ACHN (cell line): ENCODE results near the gene NYAP1.
"Not testable (repeated sequence)": the region's sequence is repeated elsewhere in the genome, so short reads cannot be mapped to it uniquely, and the experiment has no call there.

Experiments
- DNase-seq: peaks from one replicate; pipeline ENCODE4 v3.0.0-alpha.2; 2015
- in situ Hi-C: cut with HindIII; loops from 2 replicates; pipeline ENCODE4 v1.10.0; 2017; ENCODE audit warnings: low sequenced_read_pairs, low pct_ligation_motif_present, low pct_unique_long_range_greater_than_20kb

NYAP1 gene

GRCh38 chr7:100493476-100494264 lies 9.9 kb downstream of the NYAP1 start:
- in situ Hi-C loops: no loop called here
- DNase-seq: peak; percentile 49

- no peak for DNase-seq
- in situ Hi-C loops: no loop called here
Observed at GRCh38 chr7:100496509-100496908, 12.8 kb downstream of the NYAP1 start.

GRCh38 chr7:100500743-100501142 lies 17.0 kb downstream of the NYAP1 start:
- DNase-seq, in situ Hi-C loops: not testable (repeated sequence)

GRCh38 chr7:100504031-100504430 lies 20.3 kb downstream of the NYAP1 start:
- in situ Hi-C loops, DNase-seq: not testable (repeated sequence)

- DNase-seq: no peak
- in situ Hi-C loops: no loop called here
Observed at GRCh38 chr7:100504887-100505611, 21.3 kb downstream of the NYAP1 start.

GRCh38 chr7:100506356-100506923 lies 22.7 kb downstream of the NYAP1 start:
- in situ Hi-C loops: no loop called here
- no peak for DNase-seq

- DNase-seq: no peak
- in situ Hi-C loops: no loop called here
Observed at GRCh38 chr7:100509231-100509630, 25.5 kb downstream of the NYAP1 start.

GRCh38 chr7:100510437-100511239 lies 26.9 kb downstream of the NYAP1 start:
- in situ Hi-C loops: no loop called here
- no peak for DNase-seq

- no peak for DNase-seq
- in situ Hi-C loops: no loop called here
Observed at GRCh38 chr7:100513212-100513810, 29.6 kb downstream of the NYAP1 start.

GRCh38 chr7:100515072-100515532 lies 31.4 kb downstream of the NYAP1 start:
- in situ Hi-C loops: no loop called here
- DNase-seq: no peak

- in situ Hi-C loops: no loop called here
- peak; percentile 41 for DNase-seq
Observed at GRCh38 chr7:100516135-100516812, 32.5 kb downstream of the NYAP1 start.

GRCh38 chr7:100517305-100517704 lies 33.6 kb downstream of the NYAP1 start:
- no peak for DNase-seq
- in situ Hi-C loops: no loop called here

- in situ Hi-C loops: no loop called here
- DNase-seq: no peak
Observed at GRCh38 chr7:100519580-100519979, 35.9 kb downstream of the NYAP1 start.

GRCh38 chr7:100520138-100520537 lies 36.4 kb downstream of the NYAP1 start:
- no peak for DNase-seq
- in situ Hi-C loops: no loop called here

GRCh38 chr7:100521076-100521475 lies 37.3 kb downstream of the NYAP1 start:
- in situ Hi-C loops: no loop called here
- no peak for DNase-seq

GRCh38 chr7:100521909-100522593 lies 38.3 kb downstream of the NYAP1 start:
- in situ Hi-C loops: not testable (repeated sequence)

GRCh38 chr7:100523192-100523591 lies 39.5 kb downstream of the NYAP1 start:
- DNase-seq, in situ Hi-C loops: not testable (repeated sequence)

More at GRCh38 chr7:100521909-100522593, 38.3 kb downstream of the NYAP1 start:
- DNase-seq: not testable (repeated sequence)
